HS-27A (cell line): ENCODE measurements around the gene EIF4A3.

ENCODE experiments used
- DNase-seq: peaks from one replicate; pipeline ENCODE4 v3.0.0-alpha.2; 2012; ENCODE audit warnings: low read depth, missing footprints

EIF4A3 gene

GRCh38 chr17:80132906-80133625 is 13.9 kb downstream of the EIF4A3 start:
- DNase-seq, result no peak

DNA sequence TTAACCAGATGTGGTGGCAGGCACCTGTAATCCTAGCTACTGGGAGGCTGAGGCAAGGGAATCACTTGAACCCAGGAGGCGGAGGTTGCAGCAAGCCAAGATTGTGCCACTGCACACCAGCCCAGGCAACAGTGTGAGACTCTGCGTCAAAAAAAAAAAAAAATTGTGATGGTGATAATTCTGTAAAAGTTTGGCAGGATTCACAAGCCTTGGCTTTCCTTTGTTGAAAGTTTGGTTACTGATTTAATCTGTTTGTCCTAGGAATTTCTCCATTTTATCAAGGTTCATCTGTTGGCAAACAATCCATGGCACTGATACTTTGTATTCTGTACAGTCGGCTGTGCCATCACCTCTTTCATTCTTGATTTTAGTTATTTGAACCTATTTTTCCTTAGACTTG is 15.9 kb downstream of the EIF4A3 start:
- no peak for DNase-seq

DNA sequence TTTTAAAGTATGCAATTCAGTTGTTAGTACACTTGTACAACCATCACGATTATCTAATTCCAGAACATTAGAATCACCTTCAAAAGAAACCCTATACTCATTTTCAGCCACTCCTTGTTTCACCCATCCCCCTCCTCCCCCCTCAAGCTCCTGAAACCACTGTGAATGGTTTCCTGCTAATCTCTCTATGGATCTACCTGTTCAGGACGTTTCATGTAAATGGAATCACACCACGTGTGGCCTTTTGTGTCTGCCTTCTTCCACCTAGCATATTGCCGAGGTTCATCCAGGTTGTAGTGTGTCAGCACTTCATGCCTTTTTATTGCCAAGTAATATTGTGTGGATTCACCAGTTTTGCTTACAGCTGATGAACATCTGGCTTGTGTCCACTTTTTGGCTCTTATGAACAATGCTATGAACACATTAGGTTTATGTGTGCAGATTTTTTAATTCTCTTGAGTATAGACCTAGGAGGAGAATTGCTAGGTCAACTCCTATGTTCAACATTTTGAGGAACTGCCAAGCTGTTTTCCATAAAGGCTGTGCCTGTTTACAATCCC is 17.8 kb downstream of the EIF4A3 start:
- no peak for DNase-seq

GRCh38 chr17:80126449-80126715 is 20.5 kb downstream of the EIF4A3 start:
- DNase-seq, result no peak

- DNase-seq, result no peak
Measured at GRCh38 chr17:80125656-80126448, 21.1 kb downstream of the EIF4A3 start.

GRCh38 chr17:80124351-80124981 is 22.5 kb downstream of the EIF4A3 start:
- no peak for DNase-seq

- no peak for DNase-seq
Measured at GRCh38 chr17:80123791-80124190, 23.1 kb downstream of the EIF4A3 start.

DNA sequence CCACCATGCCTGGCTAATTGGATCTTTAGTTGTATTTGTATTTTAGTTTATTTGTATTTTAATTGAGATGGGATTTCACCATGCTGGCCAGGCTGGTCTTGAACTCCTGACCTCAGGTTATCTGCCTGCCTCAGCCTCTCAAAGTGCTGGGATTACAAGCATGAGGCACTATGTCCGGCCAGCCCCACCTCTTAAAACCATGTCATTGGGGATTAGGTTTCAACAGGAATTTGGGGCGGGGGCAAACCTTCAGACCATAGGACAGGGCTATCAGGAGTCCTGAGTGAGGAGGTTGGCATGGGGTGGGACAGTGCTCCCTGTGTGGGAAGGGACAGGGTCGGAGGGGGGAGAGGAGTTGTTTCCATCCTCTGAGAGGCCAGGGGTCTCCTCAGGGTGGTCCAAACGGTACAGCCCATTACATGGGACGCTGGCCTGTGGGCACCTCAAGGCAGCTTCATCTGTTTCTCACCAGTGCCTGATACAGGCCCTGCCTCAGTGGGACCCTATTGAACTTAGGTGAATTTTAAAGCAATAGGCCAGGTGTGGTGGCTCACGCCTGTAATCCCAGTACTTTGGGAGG is 23.9 kb downstream of the EIF4A3 start:
- DNase-seq, result no peak

- no peak for DNase-seq
Measured at GRCh38 chr17:80122026-80122575, 24.8 kb downstream of the EIF4A3 start.

DNA sequence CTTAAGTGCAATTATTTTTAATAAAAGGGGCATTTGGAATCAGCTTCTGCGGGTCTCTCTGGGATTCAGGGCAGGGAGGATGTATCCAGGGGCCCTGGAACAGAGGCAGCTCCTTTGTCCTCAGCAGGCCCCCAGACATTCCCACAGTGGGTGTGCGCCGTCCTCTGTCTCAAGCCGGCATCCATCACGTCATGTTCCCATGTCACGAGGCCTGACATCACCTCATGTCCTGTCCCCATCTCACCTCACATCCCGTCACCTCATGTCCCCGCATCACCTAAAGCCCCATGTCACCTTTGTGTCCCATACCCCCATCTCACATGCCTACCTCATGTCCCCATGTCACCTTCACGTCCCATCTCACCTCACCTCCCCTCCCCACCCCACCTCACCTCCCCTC is 27.1 kb downstream of the EIF4A3 start:
- DNase-seq, result no peak

GRCh38 chr17:80119271-80119791 is 27.6 kb downstream of the EIF4A3 start:
- DNase-seq, result no peak

GRCh38 chr17:80118601-80119270 is 28.2 kb downstream of the EIF4A3 start:
- no peak for DNase-seq

- DNase-seq, result no peak
Measured at GRCh38 chr17:80117491-80118401, 29.2 kb downstream of the EIF4A3 start.

GRCh38 chr17:80116921-80117380 is 30.0 kb downstream of the EIF4A3 start:
- no peak for DNase-seq

GRCh38 chr17:80116276-80116920 is 30.5 kb downstream of the EIF4A3 start:
- no peak for DNase-seq

DNA sequence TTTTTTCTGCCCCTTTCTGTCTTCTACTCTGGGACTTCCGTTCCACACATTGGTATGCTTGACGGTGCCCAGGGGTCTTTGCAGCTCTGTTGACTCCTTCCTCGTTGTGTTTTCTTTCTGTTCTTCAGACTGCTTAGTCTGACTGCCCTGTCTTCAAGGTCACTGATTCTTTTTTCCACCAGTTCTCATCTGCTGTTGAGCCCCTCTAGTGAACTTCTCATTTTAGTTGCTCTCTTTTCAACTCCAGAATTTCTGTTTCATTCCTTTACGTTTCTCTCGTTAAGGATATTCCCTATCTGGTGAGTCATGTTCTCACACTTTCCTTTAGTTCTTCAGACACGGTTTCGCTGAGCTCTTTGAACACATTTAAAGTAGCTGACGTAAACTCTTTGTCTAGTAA is 31.8 kb downstream of the EIF4A3 start:
- DNase-seq, result no peak

DNA sequence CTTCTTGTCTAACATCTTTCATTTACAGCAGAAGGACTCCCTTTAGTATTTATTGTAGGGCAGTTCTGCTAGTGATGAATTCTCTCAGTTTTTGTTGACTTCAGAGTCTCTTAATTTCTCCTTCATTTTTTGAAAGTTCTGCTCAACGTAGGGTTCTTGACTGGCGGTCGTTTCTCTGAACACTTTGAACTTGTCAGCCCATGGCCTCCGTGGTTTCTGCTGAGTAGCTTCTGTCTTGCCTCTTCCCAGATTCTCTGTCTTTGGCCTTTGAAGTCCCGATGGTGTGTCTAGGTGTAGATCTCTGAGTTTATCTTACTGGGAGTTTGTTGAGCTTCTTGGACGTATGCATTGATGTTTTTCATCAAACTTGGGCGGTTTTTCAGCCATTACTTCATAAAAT is 32.2 kb downstream of the EIF4A3 start:
- DNase-seq, result no peak

DNA sequence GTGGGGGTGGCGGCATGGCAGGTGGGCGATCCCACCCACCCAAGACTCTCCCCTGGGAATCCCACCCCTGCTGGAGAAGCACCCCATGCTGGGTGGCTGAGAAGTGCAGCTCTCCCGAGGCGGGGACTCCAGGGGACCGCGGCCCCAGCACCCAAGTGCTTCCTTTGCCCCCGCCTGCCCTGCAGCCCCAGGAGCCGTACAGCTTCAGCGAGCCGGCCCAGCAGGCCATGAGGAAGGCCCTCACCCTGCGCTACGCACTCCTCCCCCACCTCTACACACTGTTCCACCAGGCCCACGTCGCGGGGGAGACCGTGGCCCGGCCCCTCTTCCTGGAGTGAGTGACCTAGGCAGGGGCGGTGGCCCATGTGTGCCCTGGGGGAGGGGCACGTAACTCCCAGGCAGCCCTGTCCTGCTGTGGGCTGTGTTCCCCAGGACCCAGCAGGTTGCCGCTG is 33.9 kb downstream of the EIF4A3 start:
- no peak for DNase-seq

DNA sequence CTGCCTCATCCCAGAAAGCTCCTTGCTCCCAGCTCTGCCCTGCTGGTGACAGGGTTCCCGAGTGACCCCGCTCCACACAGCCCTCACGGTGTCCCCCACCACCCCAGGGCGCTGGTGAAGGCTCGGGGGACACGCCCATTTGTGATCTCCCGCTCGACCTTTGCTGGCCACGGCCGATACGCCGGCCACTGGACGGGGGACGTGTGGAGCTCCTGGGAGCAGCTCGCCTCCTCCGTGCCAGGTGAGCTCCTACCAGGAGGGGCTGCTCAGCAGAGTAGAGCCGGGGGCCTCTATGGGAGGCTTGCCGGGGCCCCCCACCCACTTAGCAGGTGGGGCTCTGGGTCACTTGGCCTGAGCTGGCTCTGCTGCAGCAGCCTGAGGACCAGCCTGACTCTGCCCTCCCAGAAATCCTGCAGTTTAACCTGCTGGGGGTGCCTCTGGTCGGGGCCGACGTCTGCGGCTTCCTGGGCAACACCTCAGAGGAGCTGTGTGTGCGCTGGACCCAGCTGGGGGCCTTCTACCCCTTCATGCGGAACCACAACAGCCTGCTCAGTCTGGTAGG is 34.4 kb downstream of the EIF4A3 start:
- no peak for DNase-seq
